ENCODE data around the gene ZNF587B.
"Not testable (repeated sequence)": the region's sequence is repeated elsewhere in the genome, so short reads cannot be mapped to it uniquely, and the experiment has no call there.

Gene ZNF587B

GRCh38 chr19:57830071-57830602 lies at the start of gene ZNF587B:
Gene ZNF587B (plus strand): TSS chr19:57830299. CDS start chr19:57830529, 230 bp downstream.
- no peak for FAIRE-seq
- no peak for DNase-seq (ENCODE audit: insufficient read length, low spot score)

DNA sequence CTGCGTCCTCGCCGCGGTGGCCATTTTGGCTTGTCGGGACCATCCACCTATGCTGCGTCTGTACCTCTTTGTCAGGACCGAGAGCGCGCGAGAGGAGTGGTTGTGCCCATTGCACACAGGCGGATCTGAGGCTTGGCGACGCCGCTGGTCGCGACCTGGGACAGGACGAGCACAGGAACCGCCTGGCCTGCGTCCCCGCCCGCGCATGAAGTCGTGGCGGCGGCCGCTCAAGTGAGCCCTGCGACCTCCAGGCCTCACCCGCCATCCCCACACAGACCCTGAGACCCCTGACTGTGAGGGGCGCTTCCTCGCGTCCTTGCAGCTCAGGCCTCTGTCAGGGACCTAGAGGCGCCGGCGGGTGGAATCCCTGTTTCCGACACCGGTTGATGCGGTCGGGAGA lies 43.8 kb upstream of the ZNF587B start:
- no peak for FAIRE-seq

GRCh38 chr19:57786906-57787305 lies 43.2 kb upstream of the ZNF587B start:
- FAIRE-seq, result no peak
- DNase-seq (ENCODE audit: insufficient read length, low spot score), result no peak

More for the DNA sequence above, 43.8 kb upstream of the ZNF587B start:
- DNase-seq (ENCODE audit: insufficient read length, low spot score), result no peak

- DNase-seq (ENCODE audit: insufficient read length, low spot score) (no peak), FAIRE-seq (no peak)
Measured at GRCh38 chr19:57788114-57788692, 41.9 kb upstream of the ZNF587B start.

DNA sequence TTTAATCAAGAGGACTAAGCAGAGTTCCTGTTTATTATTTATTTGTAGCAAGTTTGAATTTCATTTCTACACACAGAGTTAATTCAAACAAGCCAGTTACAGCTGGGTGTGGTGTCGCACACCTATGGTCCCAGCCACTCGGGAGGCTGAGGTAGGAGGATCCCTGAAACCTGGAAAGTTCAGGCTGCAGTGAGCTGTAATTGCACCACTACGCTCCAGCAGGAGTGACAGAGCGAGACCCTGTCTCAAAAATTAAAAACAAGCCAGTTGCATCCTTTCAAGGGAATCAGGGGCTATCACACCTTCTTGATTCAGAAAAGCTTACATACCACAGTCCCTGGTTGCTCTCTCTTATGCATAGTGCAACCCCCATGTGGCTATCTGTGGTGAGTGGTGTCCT lies 40.8 kb upstream of the ZNF587B start:
- DNase-seq (ENCODE audit: insufficient read length, low spot score) (no peak), FAIRE-seq (no peak)

- peak; percentile 85 for FAIRE-seq
- not testable (repeated sequence) for DNase-seq (ENCODE audit: insufficient read length, low spot score)
Measured at GRCh38 chr19:57796580-57796979, 33.5 kb upstream of the ZNF587B start.

GRCh38 chr19:57800696-57801095 lies 29.4 kb upstream of the ZNF587B start:
- no peak for DNase-seq (ENCODE audit: insufficient read length, low spot score)
- FAIRE-seq, result no peak

DNA sequence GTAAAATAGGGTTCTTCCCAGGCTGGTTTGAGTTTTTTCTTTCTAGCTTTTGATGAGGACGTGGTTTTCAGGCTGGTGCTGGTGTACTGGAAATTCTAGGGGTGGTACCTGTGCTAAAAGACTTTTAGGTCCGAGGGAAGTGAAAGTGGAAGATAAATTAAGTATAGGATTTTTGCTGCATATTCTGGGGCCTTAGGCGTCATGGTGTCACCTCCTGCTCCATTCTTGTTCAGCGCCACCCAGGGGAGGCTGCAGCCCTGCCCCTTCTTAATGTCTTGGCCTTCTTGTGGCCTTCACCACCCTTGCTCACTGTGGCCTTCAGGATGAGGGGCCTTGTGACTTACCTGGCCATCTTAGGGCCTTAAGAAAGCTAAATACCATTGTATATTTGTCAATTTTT lies 27.8 kb upstream of the ZNF587B start:
- no peak for FAIRE-seq

DNA sequence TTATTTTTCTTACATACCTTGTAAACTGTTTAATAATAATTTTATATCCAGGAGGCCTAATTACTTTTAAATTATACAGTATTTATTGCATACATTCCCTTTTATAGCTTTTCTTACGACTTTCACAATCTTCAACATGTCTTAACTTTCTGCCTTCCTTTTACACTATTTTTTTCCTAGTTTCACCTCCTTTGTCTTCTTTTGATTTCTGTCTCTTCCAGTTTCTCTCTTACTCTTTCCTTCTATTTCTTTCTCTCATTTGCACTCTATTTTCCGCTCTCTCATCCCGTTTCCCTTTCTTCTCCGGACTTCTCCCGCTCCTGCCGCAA lies 26.9 kb upstream of the ZNF587B start:
- DNase-seq (ENCODE audit: insufficient read length, low spot score), result no peak
- FAIRE-seq, result no peak

More for the DNA sequence above, 27.8 kb upstream of the ZNF587B start:
- DNase-seq (ENCODE audit: insufficient read length, low spot score), result no peak

GRCh38 chr19:57803594-57804325 lies 26.3 kb upstream of the ZNF587B start:
- no peak for FAIRE-seq
- no peak for DNase-seq (ENCODE audit: insufficient read length, low spot score)

GRCh38 chr19:57807541-57807940 lies 22.6 kb upstream of the ZNF587B start:
- FAIRE-seq (no peak), DNase-seq (ENCODE audit: insufficient read length, low spot score) (no peak)

DNA sequence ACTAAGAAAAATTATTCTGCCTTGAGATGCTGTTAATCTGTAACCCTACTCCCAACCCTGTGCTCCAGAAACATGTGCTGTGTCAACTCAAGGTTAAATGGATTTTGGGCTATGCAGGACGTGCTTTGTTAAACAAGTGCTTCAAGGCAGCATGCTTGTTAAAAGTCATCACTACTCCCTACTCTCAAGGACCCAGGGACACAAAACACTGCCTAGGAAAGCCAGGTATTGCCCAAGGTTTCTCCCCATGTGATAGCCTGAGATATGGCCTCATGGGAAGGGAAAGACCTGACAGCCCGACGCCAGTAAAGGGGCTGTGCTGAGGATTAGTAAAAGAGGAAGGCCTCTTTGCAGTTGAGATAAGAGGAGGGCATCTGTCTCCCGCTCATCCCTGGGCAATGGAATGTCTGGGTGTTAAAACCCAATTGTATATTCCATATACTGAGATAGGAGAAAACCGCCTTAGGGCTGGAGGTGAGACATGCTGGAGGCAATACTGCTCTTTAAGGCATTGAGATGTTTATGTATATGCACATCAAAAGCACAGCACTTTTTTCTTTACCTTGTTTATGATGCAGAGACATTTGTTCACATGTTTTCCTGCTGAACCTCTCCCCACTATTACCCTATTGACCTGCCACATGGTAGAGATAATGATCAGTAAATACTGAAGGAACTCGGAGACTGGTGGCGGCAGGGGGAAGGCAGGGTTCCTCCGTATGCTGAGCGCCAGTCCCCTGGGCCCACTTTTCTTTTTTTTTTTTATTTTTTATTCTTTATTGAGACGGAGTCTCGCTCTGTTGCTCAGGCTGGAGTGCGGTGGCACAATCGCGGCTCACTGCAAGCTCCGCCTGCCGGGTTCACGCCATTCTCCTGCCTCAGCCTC lies 19.4 kb upstream of the ZNF587B start:
- DNase-seq (ENCODE audit: insufficient read length, low spot score); FAIRE-seq: not testable (repeated sequence)

- DNase-seq (ENCODE audit: insufficient read length, low spot score), result no peak
- no peak for FAIRE-seq
Measured at GRCh38 chr19:57812226-57812625, 17.9 kb upstream of the ZNF587B start.

DNA sequence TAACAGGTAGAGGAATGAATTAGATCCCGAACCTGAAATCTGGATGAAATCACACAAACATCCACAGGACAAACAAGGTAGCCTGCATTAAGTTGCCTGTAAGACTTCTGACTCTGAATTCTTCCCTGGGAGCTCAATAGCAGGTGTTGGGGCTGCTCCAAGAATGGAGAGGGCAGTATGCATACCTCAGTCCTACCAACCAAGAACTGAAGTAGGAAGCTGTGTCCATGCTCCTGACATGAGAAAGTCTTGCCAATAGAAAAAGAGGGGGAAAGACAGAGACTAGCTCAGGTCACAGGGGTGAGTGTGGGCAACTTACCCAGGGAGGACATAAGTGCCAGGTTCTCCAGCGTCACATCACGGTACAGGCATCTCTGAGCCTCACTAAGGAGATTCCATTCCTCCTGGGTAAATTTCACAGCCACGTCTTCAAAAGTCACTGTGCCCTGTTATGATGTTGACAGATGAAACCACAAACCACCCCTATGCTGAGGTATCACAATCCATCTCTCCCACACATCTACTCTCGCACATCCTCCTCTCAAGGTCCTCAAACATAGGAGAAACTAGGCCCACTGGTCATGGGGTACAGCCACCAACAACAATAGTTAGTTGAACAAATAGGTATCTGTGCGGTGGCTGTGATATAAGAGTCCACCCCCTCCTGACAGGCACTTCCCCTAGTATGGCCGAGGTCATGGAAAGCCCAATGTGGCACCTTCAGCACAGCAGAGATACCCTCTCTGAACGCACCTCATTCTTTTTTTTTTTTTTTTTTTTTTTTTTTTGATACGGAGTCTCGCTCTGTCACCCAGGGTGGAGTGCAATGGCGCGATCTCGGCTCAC lies 16.9 kb upstream of the ZNF587B start:
- not testable (repeated sequence) for FAIRE-seq; DNase-seq (ENCODE audit: insufficient read length, low spot score)

GRCh38 chr19:57813919-57814504 lies 16.1 kb upstream of the ZNF587B start:
- FAIRE-seq (no peak), DNase-seq (ENCODE audit: insufficient read length, low spot score) (no peak)

- peak; percentile 59 for DNase-seq (ENCODE audit: insufficient read length, low spot score)
- peak; percentile 79 for FAIRE-seq
Measured at GRCh38 chr19:57814505-57815246, 15.4 kb upstream of the ZNF587B start, which contains the start of gene ZNF552. Gene ZNF552 (minus strand): TSS chr19:57814913. CDS start chr19:57814743, 170 bp downstream.

DNA sequence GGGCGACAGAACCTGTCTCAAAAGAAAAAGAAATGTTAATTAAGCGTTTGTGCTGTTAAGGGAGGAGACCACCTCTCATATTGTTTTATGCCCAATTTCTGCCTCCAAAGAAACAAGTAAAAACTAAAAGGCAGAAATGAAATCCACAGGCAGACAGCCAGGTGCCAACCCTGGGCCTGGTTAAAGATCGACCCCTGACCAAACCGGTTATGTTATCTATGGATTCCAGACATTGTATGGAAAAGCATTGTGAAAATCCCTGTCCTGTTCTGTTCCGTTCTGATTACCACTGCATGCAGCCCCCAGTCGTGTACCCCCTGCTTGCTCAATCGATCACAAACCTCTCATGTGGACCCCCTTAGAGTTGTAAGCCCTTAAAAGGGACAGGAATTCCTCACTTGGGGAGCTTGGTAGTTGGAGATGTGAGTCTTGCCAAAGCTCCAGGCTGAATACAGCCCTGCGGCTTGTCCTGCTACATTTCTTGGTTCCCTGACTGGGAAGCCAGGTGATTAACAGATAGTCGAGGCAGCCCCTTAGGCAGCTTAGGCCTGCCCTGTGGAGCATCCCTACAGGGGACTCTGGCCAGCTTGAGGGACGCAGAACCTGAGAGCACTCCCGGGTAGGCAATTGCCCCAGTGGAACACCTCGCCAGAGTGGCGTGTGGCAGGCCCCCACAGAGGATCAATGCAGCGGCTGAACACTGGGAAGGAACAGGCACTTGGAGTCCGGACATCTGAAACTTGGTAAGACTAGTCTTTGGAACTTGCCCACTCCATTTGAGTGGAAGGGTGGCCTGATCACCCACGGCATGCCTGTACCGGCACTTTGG lies 14.6 kb upstream of the ZNF587B start:
- FAIRE-seq, result no peak
- DNase-seq (ENCODE audit: insufficient read length, low spot score), result no peak

DNA sequence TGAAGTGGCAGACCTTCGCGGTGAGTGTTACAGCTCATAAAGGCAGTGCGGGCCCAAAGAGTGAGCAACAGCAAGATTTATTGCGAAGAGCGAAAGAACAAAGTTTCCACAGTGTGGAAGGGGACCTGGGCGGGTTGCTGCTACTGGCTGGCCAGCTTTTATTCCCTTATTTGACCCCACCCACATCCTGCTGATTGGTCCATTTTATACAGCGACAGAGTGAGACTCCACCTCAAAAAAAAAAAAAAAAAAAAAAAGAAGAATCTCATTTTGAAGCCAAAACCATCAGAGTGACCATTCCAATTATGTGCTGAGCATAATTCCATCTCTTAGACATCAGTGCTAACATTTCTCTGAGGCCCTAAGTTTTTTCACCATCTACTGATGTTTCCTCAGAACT lies 13.4 kb upstream of the ZNF587B start:
- no peak for FAIRE-seq
- no peak for DNase-seq (ENCODE audit: insufficient read length, low spot score)
